GM18867 (cell line): ENCODE data around the gene EFNA5.

Experiments used
- ATAC-seq: cut with Tn5 transposase; IDR thresholded peaks from one replicate; pipeline ENCODE4 v1.9.1; 2021; ENCODE audit warnings: mild to moderate bottlenecking, moderate library complexity; ENCODE audit not compliant: unreplicated experiment

Gene EFNA5

GRCh38 chr5:107607196-107607595 is 63.5 kb downstream of the EFNA5 start:
- ATAC-seq: no peak

- no peak for ATAC-seq
Measured at GRCh38 chr5:107605596-107606125, 65.1 kb downstream of the EFNA5 start.

- no peak for ATAC-seq
Measured at GRCh38 chr5:107604990-107605389, 65.7 kb downstream of the EFNA5 start.

- ATAC-seq: no peak
Measured at GRCh38 chr5:107604146-107604910, 66.4 kb downstream of the EFNA5 start.

- ATAC-seq: no peak
Measured at GRCh38 chr5:107603349-107603748, 67.4 kb downstream of the EFNA5 start.

GRCh38 chr5:107602896-107603295 is 67.8 kb downstream of the EFNA5 start:
- no peak for ATAC-seq

- ATAC-seq: no peak
Measured at GRCh38 chr5:107601076-107601475, 69.7 kb downstream of the EFNA5 start.

GRCh38 chr5:107598958-107599357 is 71.8 kb downstream of the EFNA5 start:
- ATAC-seq: no peak

- no peak for ATAC-seq
Measured at GRCh38 chr5:107597803-107598202, 72.9 kb downstream of the EFNA5 start.

GRCh38 chr5:107597247-107597646 is 73.5 kb downstream of the EFNA5 start:
- no peak for ATAC-seq

GRCh38 chr5:107594253-107595045 is 76.3 kb downstream of the EFNA5 start:
- ATAC-seq: no peak

- no peak for ATAC-seq
Measured at GRCh38 chr5:107593009-107593408, 77.7 kb downstream of the EFNA5 start.

GRCh38 chr5:107592515-107592914 is 78.2 kb downstream of the EFNA5 start:
- no peak for ATAC-seq

- ATAC-seq: no peak
Measured at GRCh38 chr5:107590686-107591085, 80.1 kb downstream of the EFNA5 start.

GRCh38 chr5:107589520-107590193 is 81.1 kb downstream of the EFNA5 start:
- ATAC-seq: no peak

- ATAC-seq: no peak
Measured at GRCh38 chr5:107582625-107583024, 88.1 kb downstream of the EFNA5 start.

GRCh38 chr5:107580889-107581820 is 89.6 kb downstream of the EFNA5 start:
- no peak for ATAC-seq

GRCh38 chr5:107578051-107578635 is 92.6 kb downstream of the EFNA5 start:
- ATAC-seq: no peak

- ATAC-seq: no peak
Measured at GRCh38 chr5:107577394-107577950, 93.3 kb downstream of the EFNA5 start.
